Stimulated activated CD4-positive, alpha-beta T cell treated with anti-CD3 and anti-CD28 coated beads, Interleukin-4, amount 100 ng/mL, for 48 hours (primary cell): ENCODE results near the gene MACROD2.

Experiments used
- DNase-seq, 2 donors: peaks; one replicate each; pipeline ENCODE4 v3.0.0-alpha.2; 2020; ENCODE audit warnings: low read depth in 2 of 2

The MACROD2 gene

GRCh38 chr20:15578113-15578512, 1582.8 kb downstream of the MACROD2 start:
- no peak for DNase-seq

DNA sequence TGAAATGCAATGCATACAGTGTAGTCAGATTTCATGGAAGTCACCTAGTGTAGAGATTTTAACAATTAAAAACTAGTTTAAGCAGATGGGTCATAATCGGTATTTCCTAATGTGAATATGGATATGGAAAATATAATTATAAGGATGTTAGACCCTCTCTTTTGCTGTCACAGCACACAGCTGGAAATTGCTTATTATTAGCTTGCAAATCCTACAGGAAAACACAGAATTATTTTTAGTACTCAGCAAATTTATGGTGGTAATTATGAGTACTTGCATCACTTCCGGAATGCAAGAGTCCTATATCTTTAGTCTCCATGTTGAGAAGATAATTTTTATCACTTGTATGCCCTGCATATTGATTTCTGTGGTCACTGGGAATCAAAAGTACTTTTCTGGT, 1584.4 kb downstream of the MACROD2 start:
- no peak for DNase-seq

DNA sequence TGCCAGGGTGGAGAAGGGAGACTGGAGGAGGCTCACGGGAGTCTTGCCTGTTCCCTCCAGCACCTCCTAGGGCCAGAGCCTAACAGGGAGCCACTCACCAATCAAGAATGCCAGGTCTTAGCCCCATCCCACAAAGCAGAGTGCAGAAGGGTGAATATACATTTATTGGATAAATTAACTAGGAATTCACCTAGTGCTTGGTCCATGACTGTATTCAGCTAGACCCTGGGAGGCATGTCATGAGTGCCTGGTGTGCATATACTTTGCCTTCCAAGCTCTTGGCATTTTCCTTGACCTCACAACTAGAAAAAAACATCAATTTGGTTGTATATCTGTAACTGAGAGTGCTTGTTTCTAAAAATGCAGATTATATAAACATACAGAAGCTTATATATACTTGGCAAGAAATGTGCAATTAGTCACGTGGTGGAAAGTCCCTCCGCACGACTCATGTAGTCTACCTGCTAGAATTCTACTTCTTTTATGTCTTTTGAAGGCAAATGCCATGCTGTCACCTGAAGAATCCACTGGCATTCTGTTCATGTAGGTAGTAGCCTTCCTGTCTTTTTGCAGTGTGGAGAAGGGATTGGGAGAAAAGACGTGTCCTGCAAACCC, 1586.9 kb downstream of the MACROD2 start:
- DNase-seq, result no peak

GRCh38 chr20:15584507-15584906, 1589.2 kb downstream of the MACROD2 start:
- no peak for DNase-seq

- DNase-seq, result no peak
These were observed 1597.8 kb downstream of the MACROD2 start for GRCh38 chr20:15593081-15593480.

- DNase-seq, result no peak
These were observed 1598.9 kb downstream of the MACROD2 start for GRCh38 chr20:15594158-15594695.

DNA sequence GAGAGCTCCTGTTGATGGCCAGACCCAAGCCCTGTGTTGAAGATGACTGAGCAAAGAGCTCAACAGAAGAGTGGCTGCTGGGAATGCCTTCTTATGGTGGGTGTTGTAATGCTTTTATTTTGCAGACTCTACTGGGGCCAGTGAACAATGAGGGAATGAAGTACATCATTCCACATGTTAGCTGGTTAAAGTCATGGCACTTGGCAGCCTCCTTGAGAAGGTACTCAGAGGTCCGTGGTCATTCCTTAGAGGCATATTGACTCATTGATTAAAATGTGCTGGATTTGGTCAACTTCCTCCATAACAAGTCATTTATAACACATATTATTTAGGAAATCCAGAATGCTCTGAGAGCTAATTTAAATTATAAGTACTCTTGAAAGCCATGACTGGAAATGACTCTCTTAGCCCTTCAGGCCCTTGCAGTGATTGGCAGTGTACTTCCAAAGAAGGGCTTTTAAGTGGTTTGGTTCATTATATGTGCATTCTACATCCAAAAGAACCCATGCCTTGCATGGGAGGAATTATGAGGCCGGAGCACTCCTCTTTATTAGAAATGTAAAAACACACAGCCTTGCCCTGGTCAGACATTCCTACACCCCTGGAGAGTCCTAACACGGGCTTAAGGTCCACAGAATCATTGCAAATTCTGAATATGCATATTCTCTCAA, 1601.0 kb downstream of the MACROD2 start:
- DNase-seq, result no peak

GRCh38 chr20:15597306-15597705, 1602.0 kb downstream of the MACROD2 start:
- no peak for DNase-seq

DNA sequence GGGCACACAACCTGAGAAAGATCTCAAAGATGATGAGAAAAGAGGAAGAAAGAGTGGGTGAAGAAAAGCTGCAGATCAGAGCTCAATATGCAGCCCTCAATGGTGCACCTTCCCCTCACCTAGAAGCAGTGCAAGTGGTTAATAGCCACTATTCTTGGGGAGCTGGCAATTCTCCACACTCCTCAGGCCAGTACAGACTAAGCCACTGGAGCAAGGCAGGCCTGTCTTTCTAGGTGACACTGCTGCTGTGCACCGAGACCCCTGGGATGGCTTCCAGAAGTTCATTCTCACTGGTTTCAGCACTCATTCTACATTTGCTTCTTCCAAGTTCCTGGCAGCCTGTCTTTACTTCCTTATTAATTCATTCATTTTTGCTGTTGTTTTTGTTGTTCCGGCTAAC, 1604.6 kb downstream of the MACROD2 start:
- no peak for DNase-seq

- DNase-seq, result no peak
These were observed 1605.2 kb downstream of the MACROD2 start for GRCh38 chr20:15600565-15600964.

- no peak for DNase-seq
These were observed 1608.2 kb downstream of the MACROD2 start for GRCh38 chr20:15603506-15603905.

DNA sequence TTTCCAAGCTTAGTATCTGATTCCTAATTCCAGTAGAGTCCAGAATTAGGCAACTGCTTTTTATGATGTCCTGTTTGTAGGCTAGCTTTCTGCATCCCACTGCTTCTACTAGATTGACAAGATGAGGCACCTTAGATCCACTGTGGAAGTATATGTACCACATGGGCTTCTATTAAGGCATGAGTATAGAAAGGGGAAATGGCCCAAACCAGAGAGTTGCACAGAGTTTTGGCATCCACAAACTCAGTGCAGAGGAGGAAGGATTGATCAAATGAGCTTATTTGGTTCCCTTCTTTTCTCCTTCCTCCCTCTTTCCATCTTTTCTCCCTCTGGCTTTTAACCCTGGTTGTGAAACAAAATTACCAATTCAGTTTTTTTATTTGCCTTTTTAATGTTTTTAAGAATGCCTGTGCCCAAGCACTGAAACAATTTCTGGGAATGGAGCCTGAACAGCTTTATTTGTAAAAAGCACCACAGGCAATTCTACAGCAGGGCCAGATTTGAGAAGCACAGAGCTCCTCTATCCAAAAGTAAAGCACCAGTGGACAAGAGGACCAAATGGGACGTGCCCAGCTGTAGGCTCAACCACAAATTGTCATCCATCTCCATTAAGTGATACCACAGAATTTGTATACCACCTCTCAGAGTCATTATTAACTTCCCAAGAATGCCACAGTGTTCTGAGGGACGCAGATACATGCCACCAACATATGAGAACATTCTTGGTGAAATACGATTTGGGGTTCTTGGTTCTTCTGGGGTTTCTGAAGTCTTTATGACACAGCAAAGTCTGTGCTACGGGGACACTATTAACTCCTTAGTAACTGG, 1608.9 kb downstream of the MACROD2 start:
- DNase-seq, result no peak

- no peak for DNase-seq
These were observed 1614.6 kb downstream of the MACROD2 start for GRCh38 chr20:15609921-15610320.

GRCh38 chr20:15610787-15611186, 1615.5 kb downstream of the MACROD2 start:
- no peak for DNase-seq

- no peak for DNase-seq
These were observed 1616.2 kb downstream of the MACROD2 start for GRCh38 chr20:15611541-15611940.

DNA sequence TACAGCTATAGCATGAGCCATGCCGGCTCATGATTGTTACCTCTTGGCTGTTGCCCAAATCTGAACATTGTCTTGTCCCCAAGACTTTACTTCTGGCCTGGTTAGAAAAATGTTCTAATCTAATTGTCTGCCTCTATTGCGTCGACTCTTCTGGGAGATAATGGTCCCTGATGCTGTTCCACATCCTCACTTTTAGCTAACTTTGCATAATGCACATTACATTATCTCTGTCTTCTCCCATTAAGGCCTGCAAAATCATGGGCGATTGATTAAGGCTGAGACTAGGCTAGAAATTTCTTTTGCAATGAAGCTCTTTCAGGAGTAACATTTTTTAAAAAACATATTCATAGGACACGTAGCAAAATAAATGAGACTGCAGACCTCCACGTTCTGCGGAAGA, 1616.9 kb downstream of the MACROD2 start:
- DNase-seq, result no peak

GRCh38 chr20:15612769-15613168, 1617.5 kb downstream of the MACROD2 start:
- DNase-seq, result no peak

GRCh38 chr20:15613530-15613929, 1618.2 kb downstream of the MACROD2 start:
- DNase-seq, result no peak

DNA sequence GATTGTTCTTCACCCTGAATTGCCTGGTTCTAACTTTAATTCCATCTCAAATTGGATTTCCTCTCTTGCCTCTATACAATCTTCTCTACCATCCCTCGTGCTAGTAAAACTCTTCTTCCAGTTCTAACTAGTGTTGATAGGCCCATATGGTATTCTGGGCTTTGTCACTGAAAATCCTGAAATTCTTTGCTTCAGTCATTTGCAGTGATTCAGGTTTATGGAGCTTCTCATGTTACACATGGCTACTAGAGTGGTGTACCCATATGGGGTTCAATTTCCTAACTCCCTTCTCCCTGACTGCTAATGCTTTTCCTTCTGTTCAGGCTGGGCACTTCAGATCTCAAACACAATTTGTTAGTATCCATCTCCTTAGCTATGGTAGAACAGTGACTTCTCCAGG, 1621.3 kb downstream of the MACROD2 start:
- DNase-seq, result no peak

DNA sequence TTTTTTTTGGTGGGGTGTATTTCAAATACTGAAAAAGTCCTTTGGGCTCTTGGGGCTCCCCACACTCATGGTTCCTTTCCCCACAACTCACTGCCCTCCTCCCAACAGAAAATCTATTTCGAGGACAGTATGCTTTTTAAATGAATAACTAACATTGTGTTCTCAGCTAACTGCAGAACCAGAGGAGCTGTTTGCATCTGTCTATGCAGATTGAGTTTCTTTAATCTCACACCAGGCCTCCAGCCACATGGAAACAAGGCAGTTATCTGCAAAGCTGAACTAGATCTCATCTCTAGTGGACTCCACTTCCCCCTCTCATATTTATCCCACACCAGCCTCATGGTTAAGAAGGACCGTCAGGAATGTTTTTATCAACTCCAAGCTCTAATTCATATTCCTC, 1622.8 kb downstream of the MACROD2 start:
- DNase-seq, result no peak

DNA sequence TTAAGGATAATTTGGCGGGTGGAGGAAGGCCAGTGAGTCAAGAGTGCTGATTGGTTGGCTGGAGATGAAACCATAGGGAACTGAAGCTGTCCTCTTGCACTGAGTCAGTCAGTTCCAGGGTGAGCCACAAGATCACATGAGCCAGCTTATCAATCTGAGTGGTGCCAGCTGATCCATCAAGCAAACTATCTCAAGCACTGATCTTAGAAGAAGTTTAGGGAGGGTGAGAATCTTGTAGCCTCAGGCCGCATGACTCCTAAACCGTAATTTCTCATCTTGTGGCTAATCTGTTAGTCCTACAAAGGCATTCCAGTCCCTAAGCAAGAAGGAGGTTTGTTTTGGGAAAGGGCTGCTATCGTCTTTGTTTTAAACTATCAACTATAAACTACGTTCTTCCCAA, 1623.6 kb downstream of the MACROD2 start:
- DNase-seq, result no peak

- DNase-seq, result no peak
These were observed 1624.0 kb downstream of the MACROD2 start for GRCh38 chr20:15619341-15619740.

DNA sequence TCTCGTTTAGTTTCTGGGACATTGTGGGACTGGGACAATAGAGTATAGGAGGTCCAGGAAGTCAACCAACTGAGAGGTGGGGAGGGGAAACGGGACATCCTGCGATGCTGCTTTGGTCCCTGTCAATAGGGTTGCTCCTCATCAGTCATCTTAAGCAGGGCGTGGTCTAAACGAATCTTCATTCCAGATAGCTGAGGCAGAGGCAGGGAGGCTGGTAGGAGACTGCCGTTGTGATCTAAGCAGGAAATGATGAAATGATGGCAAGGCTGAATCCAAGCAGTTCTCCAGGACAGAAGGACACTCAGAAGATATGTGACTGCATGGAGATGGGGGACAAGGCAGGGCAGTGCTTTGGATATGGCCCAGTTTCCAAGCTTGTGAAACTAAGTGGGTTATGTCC, 1624.5 kb downstream of the MACROD2 start:
- no peak for DNase-seq
